Osteocyte (in vitro differentiated cells): ENCODE results near the gene COL23A1. TPM values are rescaled to one million over a fixed set of nuclear protein-coding genes. Genes with fewer than 3 reads are reported as not detected.

Source experiments
- DNase-seq: peaks from one replicate; pipeline ENCODE4 v3.0.0; 2021; ENCODE audit warnings: mixed read lengths; ENCODE audit not compliant: unreplicated experiment; ENCODE audit errors: extremely low spot score
- H3K27ac Mint-ChIP-seq: one replicate; pipeline ENCODE4 v1.8.0; 2021; ENCODE audit warnings: mild to moderate bottlenecking, mixed read lengths; ENCODE audit not compliant: unreplicated experiment
- H3K27me3 Mint-ChIP-seq: one replicate; pipeline ENCODE4 v1.8.0; 2021; ENCODE audit warnings: mixed read lengths; ENCODE audit not compliant: unreplicated experiment
- H3K36me3 Mint-ChIP-seq: one replicate; pipeline ENCODE4 v1.8.0; 2021; ENCODE audit warnings: mixed read lengths; ENCODE audit not compliant: unreplicated experiment
- H3K4me1 Mint-ChIP-seq: one replicate; pipeline ENCODE4 v1.8.0; 2021; ENCODE audit warnings: mixed read lengths; ENCODE audit not compliant: unreplicated experiment
- H3K4me3 Mint-ChIP-seq: one replicate; pipeline ENCODE4 v1.8.0; 2021; ENCODE audit warnings: mild to moderate bottlenecking, moderate library complexity, mixed read lengths; ENCODE audit not compliant: unreplicated experiment
- H3K9me3 Mint-ChIP-seq: one replicate; pipeline ENCODE4 v1.8.0; 2021; ENCODE audit warnings: mixed read lengths; ENCODE audit not compliant: unreplicated experiment
- CTCF ChIP-seq: fragments of 200-600 bp; sonication (generic); IDR thresholded peaks from 2 replicates; pipeline ENCODE4 v1.5.0; 2021; ENCODE audit warnings: antibody characterized with exemption, mild to moderate bottlenecking, moderate library complexity
- total RNA-seq: library from RNA; stranded (reverse); gene quantifications from 2 replicates; pipeline ENCODE4 v1.2.1, GENCODE V29; 2021

Gene COL23A1
- total RNA-seq, 1 donor from 2014 or later: not detected

DNA sequence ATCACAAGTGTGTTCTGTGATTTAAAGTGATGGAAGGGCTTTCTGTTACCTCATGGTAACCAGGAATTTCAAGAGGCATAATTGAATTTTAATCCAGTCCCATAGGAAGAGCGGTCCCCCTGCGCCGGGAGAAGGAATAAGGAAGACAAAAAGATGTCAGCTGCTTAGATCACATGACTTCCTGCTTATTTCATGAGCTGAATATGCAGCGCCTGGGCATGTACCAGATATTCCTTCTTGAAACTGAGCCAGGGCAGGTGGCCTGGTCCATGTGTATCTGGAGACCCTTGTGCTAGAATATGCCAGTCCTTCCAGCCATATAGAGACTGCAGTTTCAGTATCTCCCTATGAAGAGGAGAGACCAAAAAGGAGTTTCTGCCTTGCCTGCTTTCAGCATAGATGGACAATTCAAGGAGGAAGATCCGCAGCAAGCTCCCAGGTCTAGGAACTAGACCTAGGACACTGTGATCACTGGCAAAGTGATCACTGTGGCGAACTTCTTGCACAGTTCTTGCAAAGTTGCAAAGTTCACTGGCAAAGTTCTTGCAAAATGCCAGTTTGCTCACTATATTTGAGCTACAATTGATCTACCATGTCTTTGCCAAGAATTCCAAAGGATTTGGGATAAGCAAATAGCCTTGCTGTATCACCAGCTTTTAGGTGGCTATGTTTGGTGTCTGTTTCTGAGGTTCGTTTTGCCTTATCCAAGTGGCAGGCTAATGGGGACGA, 254.7 kb downstream of the COL23A1 start:
- TF ChIP-seq CTCF: no peak
- H3K36me3 Mint-ChIP-seq: no peaks in the 10 kb centered on the region
- H3K27ac Mint-ChIP-seq: no peak overlapping the region
- no peaks in the 10 kb centered on the region for H3K9me3 Mint-ChIP-seq
- no peak for DNase-seq
- H3K27me3 Mint-ChIP-seq: no peaks in the 10 kb centered on the region
- no peak overlapping the region for H3K4me3 Mint-ChIP-seq
- H3K4me1 Mint-ChIP-seq: no peaks in the 10 kb centered on the region

GRCh38 chr5:178334861-178335260, 255.3 kb downstream of the COL23A1 start:
- Mint-ChIP-seq H3K36me3 (no peaks in the 10 kb centered on the region), H3K9me3 (no peaks in the 10 kb centered on the region), H3K4me3 (no peak overlapping the region), H3K4me1 (no peaks in the 10 kb centered on the region), H3K27me3 (no peaks in the 10 kb centered on the region), H3K27ac (no peak overlapping the region)
- no peak for DNase-seq
- no peak for TF ChIP-seq CTCF

DNA sequence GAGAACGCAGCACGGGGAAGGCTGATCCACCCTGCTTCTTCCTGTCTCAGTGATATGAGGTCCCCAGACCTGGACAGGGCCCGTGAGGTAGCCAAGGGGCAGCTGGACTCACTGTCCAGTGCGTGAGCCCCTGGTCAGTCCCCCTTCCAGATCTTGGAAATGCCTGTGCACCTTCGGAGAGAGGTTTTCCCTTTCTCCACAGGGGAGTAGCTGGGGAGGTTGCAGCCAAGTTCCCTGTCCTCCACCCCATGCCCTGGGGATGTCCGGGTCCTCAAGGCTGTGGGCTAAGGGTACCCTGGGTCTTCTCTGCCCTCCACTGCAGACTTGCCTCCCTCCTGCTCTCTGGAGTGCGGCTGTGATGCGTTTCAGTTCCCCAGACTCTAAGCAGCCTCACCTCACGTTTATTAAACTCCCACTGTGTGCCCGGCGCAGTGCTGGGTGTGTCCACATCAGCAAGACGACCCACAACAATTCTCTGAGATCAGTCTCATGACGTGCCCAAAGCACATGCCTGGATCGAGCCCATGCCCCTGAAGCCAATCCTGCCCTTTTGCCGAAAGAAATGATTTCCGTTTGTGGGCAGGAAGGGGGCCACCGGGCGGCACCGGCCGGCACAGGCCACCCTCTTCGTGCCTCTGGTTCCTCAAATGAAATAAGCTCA, 256.2 kb downstream of the COL23A1 start:
- H3K27me3 Mint-ChIP-seq: no peaks in the 10 kb centered on the region
- H3K27ac Mint-ChIP-seq: no peak overlapping the region

GRCh38 chr5:178332210-178332641, 258.0 kb downstream of the COL23A1 start:
- H3K36me3 Mint-ChIP-seq: no peaks in the 10 kb centered on the region
- no peaks in the 10 kb centered on the region for H3K9me3 Mint-ChIP-seq
- TF ChIP-seq CTCF: no peak
- no peaks in the 10 kb centered on the region for H3K27me3 Mint-ChIP-seq
- no peak overlapping the region for H3K4me3 Mint-ChIP-seq
- DNase-seq: no peak
- H3K27ac Mint-ChIP-seq: no peak overlapping the region
- H3K4me1 Mint-ChIP-seq: no peaks in the 10 kb centered on the region

More for the DNA sequence above, 256.2 kb downstream of the COL23A1 start:
- Mint-ChIP-seq H3K36me3 (no peaks in the 10 kb centered on the region), H3K4me3 (no peak overlapping the region), H3K4me1 (no peaks in the 10 kb centered on the region), H3K9me3 (no peaks in the 10 kb centered on the region)
- no peak for DNase-seq
- TF ChIP-seq CTCF: no peak

- TF ChIP-seq CTCF: no peak
- H3K36me3 Mint-ChIP-seq: no peaks in the 10 kb centered on the region
- no peak for DNase-seq
- no peak overlapping the region for H3K4me3 Mint-ChIP-seq
- no peaks in the 10 kb centered on the region for H3K4me1 Mint-ChIP-seq
- no peaks in the 10 kb centered on the region for H3K27me3 Mint-ChIP-seq
- no peaks in the 10 kb centered on the region for H3K9me3 Mint-ChIP-seq
- no peak overlapping the region for H3K27ac Mint-ChIP-seq
These were observed 258.6 kb downstream of the COL23A1 start for GRCh38 chr5:178331491-178331996.
